NAMALWA (cell line): ENCODE data around the gene INTS12.
"Not testable (repeated sequence)": the region's sequence is repeated elsewhere in the genome, so short reads cannot be mapped to it uniquely, and the experiment has no call there.

Source experiments
- DNase-seq: peaks from one replicate; pipeline ENCODE4 v3.0.0-alpha.2; 2015; ENCODE audit warnings: low spot score

Gene INTS12

DNA sequence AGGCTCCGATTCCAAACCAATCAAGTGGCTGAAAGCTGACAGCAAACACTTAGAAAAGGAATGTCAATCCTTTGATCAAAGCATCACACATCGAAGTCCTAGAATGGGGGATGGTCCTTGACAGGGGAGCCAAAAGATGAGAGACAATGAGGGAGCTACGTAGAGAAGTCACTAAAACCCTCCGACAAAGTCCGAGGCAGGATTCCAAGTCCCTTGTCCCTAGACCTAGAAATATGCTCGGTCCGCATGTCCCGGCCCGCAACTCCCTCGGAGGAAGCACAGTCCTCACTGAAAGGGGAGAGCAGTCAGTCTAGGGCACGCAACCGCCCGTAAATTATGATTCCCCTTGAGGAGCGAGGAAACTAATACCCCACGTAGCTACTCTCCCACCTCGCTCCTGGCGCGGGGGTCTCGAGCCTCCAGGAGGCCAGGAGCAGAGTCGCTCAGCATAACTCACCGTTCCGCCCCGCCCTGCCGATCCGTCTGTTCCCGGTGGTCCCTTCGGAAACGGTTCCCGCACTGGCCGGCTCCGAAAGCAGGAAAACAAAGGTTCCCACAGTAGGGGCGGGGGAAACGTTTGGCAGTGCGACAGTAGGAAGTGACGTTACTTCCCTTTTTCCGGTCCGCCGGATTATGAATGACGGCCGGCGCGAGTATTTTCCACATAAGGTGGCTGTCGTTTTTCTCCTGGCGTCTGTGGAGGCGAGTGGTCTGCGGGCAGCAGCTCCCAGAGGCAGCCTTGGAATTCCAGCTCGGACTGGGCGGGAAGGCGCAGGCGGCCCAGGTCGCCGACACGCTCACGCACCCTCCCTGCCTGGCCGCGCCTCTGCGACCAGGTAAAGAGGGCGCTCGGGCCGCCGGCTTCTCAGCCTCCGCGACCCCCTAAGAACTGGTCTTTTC lies at the start of gene INTS12, which contains the start of gene GSTCD:
TSS of gene INTS12 (minus strand) at position 509 of the 900 bp plus-strand sequence. CDS start 8,684 bp downstream, outside the sequence.
TSS of gene GSTCD (plus strand) at position 604 of the 900 bp plus-strand sequence. CDS start 8,830 bp downstream, outside the sequence.
- peak; percentile 93 for DNase-seq

- DNase-seq: no peak
These were observed 46.9 kb upstream of the INTS12 start for GRCh38 chr4:105755375-105755774.

GRCh38 chr4:105753361-105753760 lies 44.9 kb upstream of the INTS12 start:
- DNase-seq: no peak

GRCh38 chr4:105751718-105752299 lies 43.3 kb upstream of the INTS12 start:
- no peak for DNase-seq

- no peak for DNase-seq
These were observed 39.7 kb upstream of the INTS12 start for GRCh38 chr4:105748222-105748621.

GRCh38 chr4:105741548-105741947 lies 33.1 kb upstream of the INTS12 start:
- no peak for DNase-seq

- not testable (repeated sequence) for DNase-seq
These were observed 26.7 kb upstream of the INTS12 start for GRCh38 chr4:105735217-105735616.

- not testable (repeated sequence) for DNase-seq
These were observed 21.4 kb upstream of the INTS12 start for GRCh38 chr4:105729895-105730294.

- no peak for DNase-seq
These were observed 17.1 kb upstream of the INTS12 start for GRCh38 chr4:105725623-105726022.

GRCh38 chr4:105719204-105719603 lies 10.7 kb upstream of the INTS12 start:
- DNase-seq: no peak

DNA sequence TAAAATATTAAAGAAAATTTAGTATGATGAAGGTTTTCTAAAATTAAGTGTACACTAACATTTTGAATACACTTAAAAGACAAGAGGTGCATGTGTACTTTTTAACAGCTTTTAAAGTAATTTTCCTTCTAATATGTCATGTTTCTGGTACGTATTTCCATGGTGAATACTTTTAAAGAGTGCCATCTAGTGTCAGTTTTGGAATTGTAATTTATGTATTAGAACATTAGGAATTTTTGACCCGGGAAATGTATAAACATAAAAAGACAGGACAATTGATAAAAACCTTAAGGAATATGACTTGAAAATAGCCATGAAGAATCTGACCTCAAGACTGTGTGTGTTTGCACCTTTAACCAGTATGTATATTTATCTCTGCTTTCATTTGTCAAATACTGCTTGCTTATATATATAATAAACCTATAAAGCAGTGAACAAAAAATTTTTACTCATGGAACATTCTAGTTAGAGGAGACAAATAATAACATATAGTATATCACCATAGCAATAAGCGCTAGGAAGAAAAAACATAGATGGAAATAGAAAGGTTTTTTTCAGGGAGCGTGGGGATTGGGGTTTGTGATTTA lies 7.3 kb upstream of the INTS12 start:
- DNase-seq: peak; percentile 60

DNA sequence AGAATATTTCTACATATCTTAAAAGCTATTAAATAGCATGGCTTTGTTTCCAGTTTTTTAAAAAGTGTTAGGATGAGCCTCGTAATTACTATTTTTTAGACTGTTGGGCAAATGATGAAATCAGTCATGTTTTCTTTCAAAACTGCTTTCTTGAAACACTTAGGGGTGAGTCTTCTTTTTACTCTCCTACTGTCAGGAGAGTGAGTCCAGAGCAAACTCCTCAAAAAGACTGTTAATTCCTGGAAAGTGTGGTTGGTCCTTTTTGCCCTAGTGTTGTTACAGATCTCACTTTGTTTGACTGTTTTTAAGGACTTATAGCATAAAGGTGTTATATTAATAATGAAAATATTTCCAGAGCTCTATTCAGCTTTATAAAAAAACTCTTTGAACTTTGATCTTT lies 6.4 kb upstream of the INTS12 start:
- peak; percentile 38 for DNase-seq

DNA sequence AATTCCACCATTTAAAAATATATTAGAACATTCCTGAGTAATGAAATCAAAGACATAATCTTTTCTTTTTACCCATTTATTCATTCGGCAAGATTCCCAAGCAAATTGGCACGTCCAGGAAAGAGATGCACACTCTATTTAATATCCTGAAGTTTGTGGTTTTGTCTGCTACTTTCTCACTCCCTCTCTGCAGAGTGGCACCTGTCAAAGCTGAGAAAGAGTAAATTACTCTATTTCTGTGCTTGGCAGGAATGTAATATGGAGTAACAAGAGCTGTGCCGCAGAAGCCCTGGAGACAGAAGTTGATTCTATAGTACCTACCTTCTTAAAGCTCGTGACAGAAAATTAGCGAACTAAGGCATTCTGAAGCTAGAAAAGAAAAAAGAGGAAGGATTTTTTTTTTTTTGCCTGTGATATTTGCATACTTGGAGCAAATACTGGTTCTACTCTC lies 5.6 kb upstream of the INTS12 start:
- peak; percentile 82 for DNase-seq

GRCh38 chr4:105712766-105713165 lies 4.3 kb upstream of the INTS12 start:
- no peak for DNase-seq

- no peak for DNase-seq
These were observed 2.2 kb upstream of the INTS12 start for GRCh38 chr4:105710678-105711077.

DNA sequence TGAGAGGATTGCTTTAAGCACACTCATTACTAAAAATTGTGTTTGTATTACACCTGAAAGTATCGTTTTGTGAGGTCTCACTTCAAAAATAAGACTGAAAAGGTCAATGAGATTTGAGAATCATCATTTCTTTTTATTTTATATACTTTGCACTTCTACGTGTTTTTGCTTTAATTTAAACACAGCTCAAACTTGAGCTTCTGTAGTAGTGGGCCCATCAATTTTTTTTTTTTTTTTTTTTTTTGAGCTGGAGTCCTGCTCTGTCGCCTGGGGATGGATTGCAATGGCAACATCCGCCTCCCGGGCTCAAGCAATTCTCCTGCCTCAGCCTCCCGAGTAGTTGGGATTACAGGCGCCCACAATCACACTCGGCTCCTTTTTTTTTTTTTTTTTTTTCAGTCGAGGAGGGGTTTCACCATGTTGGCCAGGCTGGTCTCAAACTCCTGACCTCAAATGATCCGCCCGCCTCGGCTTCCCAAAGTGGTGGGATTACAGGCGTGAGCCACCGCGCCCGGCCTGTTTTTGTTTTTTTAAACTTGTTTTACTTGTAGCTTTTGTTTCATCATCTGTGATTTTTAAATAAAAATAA lies 1.6 kb upstream of the INTS12 start:
- no peak for DNase-seq

- DNase-seq: peak; percentile 61
These were observed 577 bp upstream of the INTS12 start for GRCh38 chr4:105709081-105709450.

GRCh38 chr4:105707782-105708180 lies 708 bp downstream of the INTS12 start:
- DNase-seq: no peak

GRCh38 chr4:105698607-105699006 lies 9.9 kb downstream of the INTS12 start:
- no peak for DNase-seq

- DNase-seq: not testable (repeated sequence)
These were observed 12.7 kb downstream of the INTS12 start for GRCh38 chr4:105695832-105696231.

- not testable (repeated sequence) for DNase-seq
These were observed 13.7 kb downstream of the INTS12 start for GRCh38 chr4:105694812-105695211.

GRCh38 chr4:105686571-105686970 lies 21.9 kb downstream of the INTS12 start:
- no peak for DNase-seq
